ENCODE measurements around the gene MB21D2.

Gene MB21D2

DNA sequence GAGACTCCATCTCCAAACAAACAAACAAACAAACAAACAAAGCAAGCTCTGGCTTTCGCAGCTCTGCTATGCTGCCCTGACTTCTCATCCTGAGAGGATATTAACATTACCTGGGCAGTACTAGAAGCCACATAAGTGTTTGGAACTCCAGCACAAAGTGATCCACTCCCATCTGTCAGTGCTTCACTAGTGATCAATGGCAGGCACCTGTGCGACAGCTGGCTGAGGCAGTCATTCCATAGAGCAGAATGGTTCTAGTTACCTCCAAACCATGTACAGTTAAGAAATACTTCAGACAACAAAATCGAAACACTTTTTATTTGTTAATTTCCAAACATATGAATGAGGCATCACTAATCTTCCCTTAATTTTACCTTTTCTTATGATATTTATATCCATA lies 2.8 kb upstream of the MB21D2 start:
- DNase-seq = no peak

DNA sequence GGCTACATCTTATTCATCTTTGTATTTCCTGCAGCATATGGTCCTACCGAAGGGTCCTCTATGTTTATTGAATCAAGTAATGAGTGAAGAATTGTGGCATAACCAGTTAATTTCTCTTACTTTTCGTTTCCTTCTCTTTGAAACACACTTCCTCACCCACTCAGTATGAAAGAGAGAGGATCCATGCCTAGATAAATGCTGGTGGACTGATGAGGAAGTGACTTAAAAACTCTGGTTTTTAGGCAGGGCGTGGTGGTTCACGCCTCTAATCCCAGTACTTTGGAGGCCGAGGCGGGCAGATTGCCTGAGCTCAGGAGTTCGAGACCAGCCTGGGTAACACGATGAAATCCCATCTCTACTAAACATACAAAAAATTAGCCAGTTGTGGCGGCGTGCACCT lies 2.2 kb upstream of the MB21D2 start:
- DNase-seq = no peak

DNA sequence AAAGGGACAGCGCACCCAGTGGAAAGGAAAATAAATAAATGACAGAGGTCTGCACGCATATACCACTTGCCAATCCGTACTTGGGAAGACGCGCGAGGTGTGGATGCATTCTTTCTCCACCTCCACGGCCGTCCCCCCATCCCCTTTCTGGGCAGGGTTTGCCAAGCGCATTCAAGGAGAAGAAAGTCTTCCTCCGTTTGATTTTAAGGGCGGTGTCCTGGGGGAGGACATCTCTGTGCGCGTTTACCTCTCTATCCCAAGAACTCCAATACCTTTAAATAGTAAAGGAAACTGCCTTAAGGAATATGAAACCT lies 576 bp upstream of the MB21D2 start:
- no peak for DNase-seq

DNA sequence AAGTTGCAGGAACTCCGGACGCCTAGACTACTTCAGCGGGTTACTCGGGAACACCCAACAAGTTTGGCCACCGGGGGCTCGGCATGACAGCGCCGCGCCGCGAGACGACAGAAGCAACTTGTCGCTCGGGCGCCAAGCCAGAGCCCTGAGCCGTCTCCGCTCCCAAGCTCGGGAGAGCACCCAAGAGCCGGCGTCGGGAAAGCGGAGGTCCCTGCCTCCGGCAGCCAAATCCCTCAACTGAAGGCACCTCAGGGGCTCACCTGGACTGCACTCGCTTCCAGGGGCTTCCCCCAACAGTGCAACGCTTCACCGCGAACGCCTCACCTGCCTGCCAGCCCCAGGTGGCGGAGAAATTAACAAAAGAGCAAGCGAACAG lies 640 bp downstream of the MB21D2 start:
- no peak for DNase-seq

DNA sequence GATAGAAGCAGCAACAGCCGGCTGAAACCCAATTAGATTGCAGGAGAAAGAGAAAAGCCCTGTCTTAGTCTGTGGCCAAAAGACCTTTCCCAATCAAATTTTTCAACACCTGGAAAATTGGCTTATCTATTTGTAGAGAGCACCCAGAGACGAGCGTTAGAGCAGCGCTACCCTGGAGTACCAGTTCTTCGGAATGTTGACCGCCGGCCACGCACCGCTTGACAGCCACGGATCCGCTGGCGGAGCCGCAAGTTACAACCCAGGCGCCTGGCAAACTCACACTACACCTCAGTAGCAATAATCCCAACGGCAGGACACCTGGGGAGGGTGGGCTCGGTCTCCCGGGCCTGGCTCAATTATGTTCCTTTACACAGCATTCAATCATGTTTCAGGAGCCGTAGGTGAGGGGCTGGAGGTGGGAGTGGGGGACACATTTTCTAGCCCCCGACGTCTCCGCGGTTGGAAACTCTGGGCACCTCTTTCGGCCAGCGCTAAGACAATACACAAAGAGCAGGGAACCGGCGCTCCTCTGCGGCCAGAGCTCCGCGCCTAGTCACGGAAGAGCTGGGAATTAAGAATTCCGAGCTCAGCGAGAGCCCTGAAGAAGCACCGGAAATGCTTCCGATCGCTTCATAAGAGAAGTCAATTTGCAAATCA lies 1.2 kb downstream of the MB21D2 start:
- DNase-seq = peak; percentile 74

DNA sequence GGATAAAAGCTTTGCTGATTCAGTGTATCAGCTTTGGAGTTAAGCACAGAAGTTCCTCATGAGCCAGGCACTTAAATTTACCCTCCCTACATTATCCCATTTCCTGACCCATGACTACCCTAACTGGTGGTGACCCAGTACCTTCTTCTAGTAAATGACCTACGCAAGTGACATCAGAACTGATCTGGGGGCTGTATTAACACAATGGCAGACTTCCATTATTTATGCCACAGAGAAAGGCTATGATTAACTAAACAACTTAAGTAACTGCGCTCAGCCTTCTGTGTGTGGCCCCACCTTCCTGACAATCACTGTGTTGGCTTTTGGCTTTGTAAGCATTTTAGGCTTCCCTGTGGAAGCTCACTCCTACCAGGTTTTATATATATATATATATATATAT lies 1.9 kb downstream of the MB21D2 start:
- DNase-seq = no peak

DNA sequence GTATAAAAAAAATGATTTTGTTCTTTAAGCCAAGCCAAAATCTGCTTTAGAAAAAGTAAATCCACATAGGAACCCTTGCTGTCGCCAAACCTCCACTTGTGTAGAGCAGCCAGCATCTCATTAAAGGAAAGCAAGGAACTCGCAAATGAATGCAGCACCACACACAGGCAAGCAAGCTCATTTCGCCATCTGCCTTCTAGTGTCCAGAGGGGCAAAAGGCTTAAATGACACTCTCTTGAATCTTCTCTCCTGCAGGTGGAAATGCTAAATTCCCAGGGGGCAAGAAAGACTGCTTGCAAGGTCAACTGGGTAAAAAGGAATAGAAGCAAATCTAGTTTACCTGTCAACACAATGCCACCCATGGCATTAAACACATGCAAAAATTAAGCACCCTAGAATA lies 2.4 kb downstream of the MB21D2 start:
- peak; percentile 67 for DNase-seq

DNA sequence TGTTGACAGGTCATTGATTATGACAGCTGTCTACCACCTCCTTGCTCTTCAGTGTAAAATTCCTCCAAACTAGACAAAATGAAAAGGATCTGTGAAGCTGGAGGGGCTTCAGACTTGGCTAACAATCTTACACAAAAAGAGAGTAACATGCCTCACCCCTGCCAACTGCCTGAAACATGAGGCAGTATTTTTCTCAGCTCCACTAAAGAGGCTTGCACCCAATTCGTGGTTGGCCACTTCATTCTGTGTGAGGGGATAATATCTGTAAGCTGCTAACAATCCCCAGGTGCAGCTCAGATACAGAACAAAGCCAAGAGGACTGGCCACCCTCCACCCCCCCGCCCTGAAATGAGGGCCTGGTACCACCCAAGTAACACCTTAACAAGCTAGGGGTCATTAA lies 2.8 kb downstream of the MB21D2 start:
- no peak for DNase-seq

DNA sequence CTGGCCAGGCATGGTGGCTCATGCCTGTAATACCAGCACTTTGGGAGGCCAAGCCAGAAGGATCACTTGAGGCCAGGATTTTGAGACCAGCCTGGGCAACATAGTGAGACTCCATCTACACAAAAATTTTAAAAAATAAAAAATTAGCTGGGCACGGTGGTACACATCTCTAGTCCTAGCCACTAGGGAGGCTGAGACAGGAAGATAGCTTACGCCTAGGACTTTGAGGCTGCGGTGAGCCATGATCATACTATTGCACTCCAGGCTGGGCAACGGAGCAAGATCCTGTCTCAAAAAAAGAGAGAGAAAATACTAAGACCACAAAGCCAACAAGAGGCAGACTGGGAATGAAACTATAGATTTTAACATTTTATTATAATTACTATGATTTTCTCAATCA lies 4.1 kb downstream of the MB21D2 start:
- no peak for DNase-seq

DNA sequence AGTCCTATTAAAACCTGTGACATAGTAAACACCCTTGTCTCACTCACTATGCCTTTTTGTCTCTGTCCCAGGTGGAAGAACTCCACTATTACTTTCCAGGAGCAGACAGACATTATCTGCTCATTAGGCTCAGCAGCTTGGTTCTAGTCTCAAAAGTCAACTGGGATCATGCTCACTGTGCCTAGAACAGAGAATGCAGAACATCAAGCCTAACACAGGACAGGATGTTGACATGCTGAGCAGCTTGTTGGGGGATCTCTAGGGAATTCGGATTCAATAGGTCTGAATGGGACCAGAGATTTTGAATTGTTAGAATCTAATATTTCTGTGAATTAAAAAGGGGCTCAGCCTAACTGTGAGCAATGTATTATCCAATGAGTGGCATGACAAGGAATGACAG lies 6.4 kb downstream of the MB21D2 start:
- no peak for DNase-seq

DNA sequence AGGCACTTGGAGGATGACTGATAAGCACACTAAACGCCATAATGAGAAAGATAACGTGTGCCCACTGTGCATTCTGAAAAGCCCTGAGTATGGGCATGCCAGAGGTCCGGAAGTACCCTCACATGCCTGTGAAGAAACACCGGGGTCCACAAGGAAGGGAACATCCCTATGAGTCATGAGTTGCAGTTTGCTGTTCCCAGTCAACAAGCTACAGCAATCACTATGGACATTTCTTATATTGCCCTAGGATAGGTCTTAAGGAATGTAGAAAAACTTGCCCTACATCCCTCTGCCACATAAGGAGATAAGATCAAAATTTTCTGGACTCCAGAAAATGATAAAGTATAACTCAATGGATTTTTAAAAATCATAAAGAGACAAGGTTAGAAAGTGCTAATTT lies 9.9 kb downstream of the MB21D2 start:
- DNase-seq = no peak

DNA sequence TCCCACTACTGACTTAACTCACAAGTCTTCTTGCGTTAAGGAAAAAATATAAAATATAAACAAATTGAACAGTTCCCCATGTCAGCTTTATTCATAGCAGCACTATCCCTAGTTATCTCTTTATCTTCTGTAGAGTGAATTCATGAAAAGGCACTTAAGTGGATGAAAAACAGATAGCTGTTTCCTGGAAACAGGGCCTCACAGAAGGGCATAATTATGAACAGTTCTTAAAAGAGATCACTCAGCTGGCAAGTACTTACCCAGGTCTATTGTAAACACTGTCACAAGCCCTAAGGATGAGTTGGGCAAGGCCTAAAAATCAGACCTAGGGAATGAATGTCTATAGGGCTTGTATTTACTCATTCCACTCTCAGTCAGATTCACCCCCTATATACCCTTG lies 10.7 kb downstream of the MB21D2 start:
- no peak for DNase-seq

DNA sequence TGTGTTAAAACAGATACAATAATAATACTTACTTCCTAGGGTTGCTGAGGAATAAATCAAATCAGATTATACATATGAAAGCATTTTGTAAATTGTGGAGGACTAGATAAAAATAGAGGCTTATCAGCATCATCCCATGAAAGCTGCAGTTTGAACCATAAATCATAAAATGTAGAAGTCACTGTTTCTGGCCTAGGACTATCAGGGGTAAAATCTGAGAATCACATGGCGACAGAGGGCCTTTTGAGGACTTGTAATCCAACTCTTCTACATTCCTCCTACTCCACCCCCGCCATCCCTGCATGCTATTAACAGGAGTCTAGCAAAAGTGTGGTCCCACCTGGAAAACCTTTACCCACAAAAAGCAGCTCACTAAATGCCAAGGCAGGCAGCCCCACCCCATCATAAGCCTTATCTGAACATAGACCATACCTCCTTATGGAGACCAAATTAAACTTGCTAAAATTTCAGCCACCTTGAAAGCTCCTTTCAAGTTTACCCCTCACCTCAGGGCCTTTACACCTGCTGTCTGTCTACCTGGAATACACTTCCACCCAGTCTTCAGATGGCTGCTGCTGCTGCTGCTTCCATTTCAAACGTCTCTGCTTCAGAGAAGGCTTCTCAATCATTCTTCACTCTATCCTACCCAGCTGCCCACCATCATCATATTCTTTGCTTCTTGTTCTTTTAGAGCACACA lies 11.5 kb downstream of the MB21D2 start:
- DNase-seq = no peak

DNA sequence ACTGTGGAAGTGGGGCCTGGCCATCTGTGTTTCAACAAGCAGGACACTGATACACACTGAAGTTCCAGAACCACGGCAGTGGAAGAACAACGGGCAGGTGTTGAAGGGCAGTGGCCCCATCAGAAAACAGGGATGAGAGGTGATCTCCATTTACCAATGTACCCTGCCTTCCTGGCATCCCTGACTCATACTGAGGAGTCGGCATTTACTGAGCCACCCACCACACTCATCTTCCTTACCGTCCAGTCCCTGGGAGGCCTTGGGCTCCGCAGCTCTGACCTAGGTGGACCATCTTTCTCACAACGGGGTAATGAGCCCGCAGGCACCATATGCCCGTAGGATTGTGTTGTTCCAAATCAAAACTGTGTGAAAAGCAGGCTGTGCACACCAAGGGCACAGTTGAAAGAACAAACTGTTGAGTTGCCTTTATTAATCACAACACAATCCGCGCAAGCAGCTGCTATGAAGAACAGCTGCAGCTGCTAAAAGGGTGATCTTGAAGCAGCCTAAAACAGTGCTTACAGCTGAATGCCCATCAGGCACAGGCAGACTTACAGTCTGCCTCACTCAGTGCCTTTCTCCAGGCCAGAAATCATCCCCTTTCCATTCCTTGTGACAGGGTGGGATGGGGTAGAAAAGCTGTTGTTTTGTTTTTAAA lies 12.9 kb downstream of the MB21D2 start:
- DNase-seq = no peak

DNA sequence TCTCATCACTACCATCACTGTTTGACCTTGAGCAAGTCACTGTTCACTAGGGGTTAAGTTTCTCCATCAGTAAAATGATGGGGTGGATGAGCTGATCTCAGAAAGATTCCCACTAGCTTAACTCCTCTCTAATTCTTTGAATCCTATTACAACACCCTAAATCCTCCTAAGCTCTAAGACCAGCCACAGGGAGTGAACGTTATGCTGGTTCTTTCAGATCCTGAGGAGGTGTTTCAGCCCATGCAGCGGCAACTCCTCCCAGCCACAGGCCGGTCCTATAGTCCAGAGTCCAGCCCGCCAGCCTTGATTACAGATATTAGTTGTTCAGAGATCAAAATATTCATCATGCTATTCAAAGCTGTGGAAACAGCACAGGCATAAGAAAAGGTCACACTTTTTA lies 15.1 kb downstream of the MB21D2 start:
- DNase-seq = no peak

DNA sequence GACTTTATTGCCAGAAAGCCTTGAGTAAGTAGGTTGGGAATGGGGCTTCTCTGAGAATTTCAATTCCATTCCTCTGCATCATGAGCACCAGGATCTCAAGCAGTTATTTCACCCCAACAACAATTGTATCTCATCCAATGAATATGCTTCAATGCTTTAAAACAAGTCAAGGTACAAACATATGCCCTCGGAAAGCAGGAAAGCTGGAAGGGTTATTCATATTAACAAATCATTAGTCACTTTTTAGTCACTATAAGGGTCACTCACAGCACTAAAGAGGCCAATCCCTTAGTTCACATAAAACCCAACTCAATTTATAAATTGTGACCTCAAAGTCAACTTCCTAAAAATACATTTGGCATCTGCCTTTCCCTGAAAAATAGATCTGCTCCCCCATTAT lies 16.2 kb downstream of the MB21D2 start:
- DNase-seq = peak; percentile 97

DNA sequence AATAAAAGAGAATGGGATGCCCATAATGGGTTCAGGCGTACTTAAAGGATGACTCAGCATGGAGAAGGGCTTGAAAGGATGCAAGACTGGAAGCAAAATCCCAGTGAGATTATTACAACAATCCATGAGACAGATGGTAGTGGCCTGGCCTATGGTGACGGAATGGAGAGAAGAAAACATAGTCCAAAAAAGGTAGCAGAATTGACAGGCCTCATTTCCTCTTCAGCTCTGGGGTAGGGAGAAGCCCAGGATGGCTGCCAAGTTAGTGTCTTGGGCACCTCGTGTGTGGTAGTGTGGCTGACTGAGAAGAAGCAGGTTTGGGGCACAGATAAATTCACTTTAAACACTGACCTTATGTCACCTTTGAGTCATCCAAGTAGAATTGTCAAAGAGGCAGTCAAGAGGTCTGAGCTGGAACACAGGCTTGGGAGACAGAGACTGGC lies 18.1 kb downstream of the MB21D2 start:
- DNase-seq = peak; percentile 91

DNA sequence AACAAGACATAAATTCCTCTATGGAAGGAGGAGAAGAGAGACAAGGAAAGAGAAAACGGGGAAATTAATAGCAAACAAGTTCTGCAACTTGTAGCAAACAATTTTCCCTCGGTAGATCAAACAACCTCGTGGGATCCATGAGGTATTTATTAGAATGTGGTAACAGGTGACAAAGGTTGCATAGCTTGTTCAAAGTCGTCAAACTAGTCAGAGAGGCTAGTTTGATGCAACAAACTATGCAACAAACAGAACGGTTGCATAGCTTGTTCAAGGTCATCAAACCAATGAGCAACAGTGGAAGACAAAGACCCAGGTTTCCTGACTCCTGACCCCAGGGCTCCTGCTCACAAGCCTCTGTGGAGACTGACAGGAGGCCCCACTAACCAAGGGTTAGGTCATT lies 20.7 kb downstream of the MB21D2 start:
- DNase-seq = no peak

DNA sequence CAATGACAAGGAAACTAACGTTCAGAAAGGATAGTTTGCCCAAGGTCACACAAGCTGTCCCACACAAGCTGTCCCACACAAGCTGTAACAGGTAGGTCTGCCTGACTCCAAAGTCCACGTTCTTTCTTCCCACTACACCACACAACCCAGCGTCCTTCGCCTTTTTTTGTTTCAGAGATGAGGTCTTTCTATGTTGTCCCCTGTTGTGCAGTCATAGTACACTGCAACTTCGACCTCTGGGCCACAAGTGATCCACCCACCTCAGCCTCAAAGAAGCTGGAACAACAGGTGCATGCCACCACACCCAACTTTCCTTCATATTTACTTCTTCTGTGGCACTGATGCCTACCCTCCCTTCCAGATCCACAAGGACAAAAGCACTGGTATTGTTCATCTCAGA lies 21.4 kb downstream of the MB21D2 start:
- DNase-seq = no peak

DNA sequence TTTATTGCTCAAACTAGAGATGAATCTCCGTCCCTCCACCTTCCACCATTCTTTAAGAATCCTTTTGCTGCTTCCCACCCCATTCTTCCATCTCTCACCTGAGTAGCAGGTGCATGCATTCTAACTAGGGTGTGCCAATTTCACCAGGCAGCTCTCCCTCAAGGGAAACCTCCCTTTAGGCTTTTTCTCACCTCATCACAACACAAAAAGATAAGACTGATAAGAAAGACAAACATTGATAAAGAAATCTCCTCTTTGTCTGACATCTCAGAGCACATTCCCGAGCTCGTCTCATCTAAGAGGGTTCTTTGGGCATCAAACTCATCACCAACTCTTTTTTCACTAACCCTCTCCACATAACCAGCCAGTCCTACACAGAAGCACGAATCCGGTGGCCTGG lies 23.0 kb downstream of the MB21D2 start:
- DNase-seq = no peak

DNA sequence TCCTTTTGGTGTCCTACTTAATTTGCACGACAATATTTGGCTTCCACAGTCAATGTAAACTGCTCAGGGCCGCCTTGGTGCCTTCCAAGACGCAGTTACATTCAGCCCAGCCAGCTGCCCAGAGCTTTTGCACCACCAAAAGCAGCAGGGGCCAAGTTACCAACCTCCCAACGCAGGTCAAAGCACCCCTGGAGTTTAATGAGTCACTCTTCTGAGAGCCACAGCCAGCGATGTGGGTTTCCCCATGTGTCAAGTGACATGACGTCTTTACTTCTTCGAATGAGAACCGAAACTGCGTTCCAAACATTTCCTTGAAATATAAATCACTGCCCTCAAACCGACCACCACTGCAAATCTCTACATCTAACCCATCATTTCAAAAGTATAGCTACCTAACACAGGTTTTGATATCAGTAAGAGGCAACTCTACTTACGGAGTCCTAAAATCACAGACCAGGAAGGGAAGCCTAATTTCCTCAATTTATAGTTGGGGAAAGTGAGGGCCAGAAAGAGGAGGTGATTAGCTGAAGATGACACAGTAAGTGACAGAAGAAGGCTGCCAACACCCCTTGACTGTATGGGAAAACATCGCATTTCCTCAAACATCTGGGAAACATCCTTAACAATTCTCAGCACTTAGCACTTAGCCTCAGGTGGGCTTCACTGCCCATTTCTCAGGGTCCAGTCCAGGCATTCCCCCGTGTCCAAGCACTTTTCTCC lies 24.5 kb downstream of the MB21D2 start:
- DNase-seq = peak; percentile 91

DNA sequence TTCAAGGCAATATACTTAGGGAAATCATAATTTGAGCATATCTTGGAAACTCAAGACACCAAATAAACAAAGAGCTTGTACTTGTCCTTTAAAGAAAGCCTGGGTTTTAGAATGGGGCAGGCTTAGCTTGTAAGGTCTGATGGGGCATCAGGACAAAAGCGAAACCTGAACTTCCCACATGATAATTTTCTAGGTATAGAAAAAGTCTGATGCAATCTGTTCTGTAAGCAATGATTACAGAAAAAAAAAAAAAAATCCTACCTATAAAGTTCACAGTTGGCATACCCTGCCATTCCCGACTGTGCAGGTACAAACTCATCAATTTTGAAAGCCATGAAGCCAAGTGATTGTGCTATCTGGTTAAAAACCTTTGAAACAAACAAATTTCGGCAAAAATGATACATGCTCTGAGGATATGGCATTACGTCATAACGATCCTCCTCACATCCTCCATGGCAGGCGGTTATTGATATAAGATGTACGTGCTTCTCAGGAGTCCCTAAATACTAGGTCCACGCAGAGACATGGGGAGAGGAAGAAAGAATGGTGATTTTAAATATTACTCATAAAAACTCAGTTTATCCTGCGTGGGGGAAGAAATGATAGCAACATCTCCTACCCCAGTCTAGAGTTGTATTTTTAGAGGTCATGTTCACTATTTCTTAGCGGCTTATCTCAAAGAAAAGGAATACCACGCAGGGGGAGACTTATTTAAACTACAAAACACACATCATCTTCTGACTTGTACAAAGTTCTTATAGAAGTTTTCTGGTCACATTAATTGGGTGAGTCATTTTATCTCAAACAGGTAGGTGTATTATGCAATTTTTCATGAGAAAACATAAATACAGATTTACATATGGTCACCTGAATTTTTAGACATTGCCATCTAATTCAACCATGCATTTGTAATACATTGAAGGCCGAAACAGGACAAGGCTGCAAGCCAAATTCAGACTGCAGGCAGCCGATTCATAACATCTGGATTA lies 27.0 kb downstream of the MB21D2 start:
- DNase-seq = no peak

DNA sequence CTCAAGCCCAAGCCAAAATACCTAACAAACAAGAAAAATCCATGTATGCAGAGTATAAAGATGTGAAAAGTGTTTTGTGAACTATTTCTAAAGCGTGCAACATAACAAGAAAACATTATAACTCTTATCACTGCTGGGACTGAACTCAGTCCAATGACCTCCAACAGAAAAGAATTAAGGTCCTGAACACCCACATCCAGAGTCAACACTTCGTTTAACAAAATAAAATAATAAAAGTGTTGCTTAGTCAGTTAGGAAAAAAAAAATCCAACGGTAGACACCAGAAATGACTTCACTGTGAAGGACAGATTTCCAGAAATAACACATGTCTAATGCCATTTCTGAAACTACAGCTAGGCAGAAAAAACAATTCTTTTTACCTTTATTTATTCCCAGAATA lies 28.0 kb downstream of the MB21D2 start:
- DNase-seq = no peak

Data from fibroblast of upper back skin (primary cell).